Astrocyte of the spinal cord (primary cell): ENCODE measurements around the gene GAA.

Experiments used
- DNase-seq: peaks from one replicate; pipeline ENCODE4 v3.0.0; 2011; ENCODE audit warnings: low read depth, low spot score
- H3K4me3 ChIP-seq: 2 replicates; pipeline ENCODE4 v1.5.1; 2011; ENCODE audit warnings: low read depth, mild to moderate bottlenecking, low read length, moderate library complexity
- CTCF ChIP-seq: IDR thresholded peaks from 2 replicates; pipeline ENCODE4 v1.5.1; 2012; ENCODE audit warnings: low read depth, mild to moderate bottlenecking, low read length, inconsistent platforms
- in situ Hi-C: cut with HindIII; loops from 2 replicates; pipeline ENCODE4 v1.10.0; 2017; ENCODE audit warnings: low sequenced_read_pairs

The GAA gene

GRCh38 chr17:80101011-80101945, at the start of gene GAA:
TSS of gene GAA (plus strand) at chr17:80101581. CDS start at chr17:80104587, 3,006 bp downstream.
- in situ Hi-C loops, result no loop called here
- H3K4me3 ChIP-seq, result peak within 1 kb of the TSS; percentile 78
- TF ChIP-seq CTCF, result peak; percentile 71
- DNase-seq, result peak; percentile 66

- H3K4me3 ChIP-seq, result no peak overlapping the region
- in situ Hi-C loops, result no loop called here
- DNase-seq, result no peak
- no peak for TF ChIP-seq CTCF
Measured at GRCh38 chr17:80051681-80052080, 49.7 kb upstream of the GAA start.

GRCh38 chr17:80053102-80053501, 48.3 kb upstream of the GAA start:
- no peak for TF ChIP-seq CTCF
- in situ Hi-C loops, result no loop called here
- DNase-seq, result no peak
- no peak overlapping the region for H3K4me3 ChIP-seq

- DNase-seq, result no peak
- H3K4me3 ChIP-seq, result no peak overlapping the region
- TF ChIP-seq CTCF, result no peak
- in situ Hi-C loops, result no loop called here
Measured at GRCh38 chr17:80055597-80055996, 45.8 kb upstream of the GAA start.

- no peak for TF ChIP-seq CTCF
- DNase-seq, result no peak
- in situ Hi-C loops, result no loop called here
- H3K4me3 ChIP-seq, result no peak overlapping the region
Measured at GRCh38 chr17:80058311-80058955, 42.9 kb upstream of the GAA start.

- no peak overlapping the region for H3K4me3 ChIP-seq
- no peak for TF ChIP-seq CTCF
- in situ Hi-C loops, result no loop called here
- no peak for DNase-seq
Measured at GRCh38 chr17:80060644-80061043, 40.7 kb upstream of the GAA start.
